CD4-positive, alpha-beta T cell (primary cell): ENCODE data around the gene KCNE2. TPM values are rescaled to one million over a fixed set of nuclear protein-coding genes. Genes with fewer than 3 reads are reported as not detected.
"Not testable (repeated sequence)": the region's sequence is repeated elsewhere in the genome, so short reads cannot be mapped to it uniquely, and the experiment has no call there.

Experiments
- ATAC-seq: fragments of 200-7000 bp; cut with Tn5 transposase; one replicate; pipeline ENCODE4 v1.10.0; 2022; ENCODE audit warnings: mild to moderate bottlenecking; ENCODE audit not compliant: poor library complexity
- CTCF ChIA-PET: fragments of 350-600 bp; sonication (Branson Sonifier 250); formaldehyde crosslinking; loops from one replicate; lab custom pipeline; 2021; ENCODE audit warnings: antibody characterized with exemption, inconsistent platforms; lab: Charles Lee
- POLR2A ChIA-PET: fragments of 350-600 bp; sonication (Branson Sonifier 250); formaldehyde crosslinking; loops from one replicate; lab custom pipeline; 2021; ENCODE audit warnings: antibody characterized with exemption, inconsistent platforms; lab: Charles Lee
- DNase-seq, 14 experiments: peaks; one replicate each; pipeline ENCODE4 v3.0.0-alpha.2; 2013 to 2020; ENCODE audit warnings: mixed read lengths in 2 of 14
- H3K27ac ChIP-seq, 2 donors: one replicate each; pipeline versions ENCODE4 v1.5.1 to v1.7.0; 2013; ENCODE audit warnings: low read length in 2 of 2, low read depth in 1 of 2, mild to moderate bottlenecking in 1 of 2
- H3K27me3 ChIP-seq, 2 experiments: 1 replicate in 1 of 2; 2 replicates in 1 of 2; pipeline versions ENCODE4 v1.6.1 to v1.7.0; 2013; ENCODE audit warnings: low read length in 2 of 2, control low read depth in 1 of 2, mild to moderate bottlenecking in 1 of 2, moderate library complexity in 1 of 2; ENCODE audit not compliant: insufficient read depth in 2 of 2, control insufficient read depth in 1 of 2
- H3K36me3 ChIP-seq: one replicate; pipeline ENCODE4 v1.6.1; 2013; ENCODE audit warnings: low read length, control low read depth; ENCODE audit not compliant: insufficient read depth
- H3K4me1 ChIP-seq: one replicate; pipeline ENCODE4 v1.6.1; 2013; ENCODE audit warnings: low read length, control low read depth; ENCODE audit not compliant: insufficient read depth
- H3K4me3 ChIP-seq: one replicate; pipeline ENCODE4 v1.5.1; 2013; ENCODE audit warnings: mild to moderate bottlenecking, low read length, moderate library complexity
- H3K9me3 ChIP-seq, 2 experiments: 1 replicate in 1 of 2; 2 replicates in 1 of 2; pipeline versions ENCODE4 v1.6.1 to v1.7.0; 2013; ENCODE audit warnings: low read length in 2 of 2, mild to moderate bottlenecking in 2 of 2, control low read depth in 1 of 2, moderate library complexity in 1 of 2; ENCODE audit not compliant: control insufficient read depth in 1 of 2, insufficient read depth in 1 of 2
- H3K27ac Mint-ChIP-seq: one replicate; pipeline ENCODE4 v1.8.0; 2020; ENCODE audit warnings: mixed read lengths
- H3K27me3 Mint-ChIP-seq: one replicate; pipeline ENCODE4 v1.8.0; 2021; ENCODE audit warnings: mixed read lengths
- H3K36me3 Mint-ChIP-seq: one replicate; pipeline ENCODE4 v1.8.0; 2021; ENCODE audit warnings: low read depth, mixed read lengths
- H3K4me1 Mint-ChIP-seq: one replicate; pipeline ENCODE4 v1.8.0; 2021; ENCODE audit warnings: low read depth, mixed read lengths
- H3K4me3 Mint-ChIP-seq: one replicate; pipeline ENCODE4 v1.8.0; 2020; ENCODE audit warnings: mild to moderate bottlenecking, mixed read lengths
- H3K9me3 Mint-ChIP-seq: one replicate; pipeline ENCODE4 v1.8.0; 2020; ENCODE audit warnings: mixed read lengths
- intact Hi-C, 2 experiments: fragments of 100-400 bp; cut with DNase I in 1 of 2; cut with micrococcal nuclease in 1 of 2; formaldehyde crosslinking; loops; one replicate each; pipeline versions ENCODE4 v1.15.1 to v1.9.0; 2023 to 2025; cut with DNase I, micrococcal nuclease
- total RNA-seq, 174 experiments: library from RNA in 2 of 174; stranded (reverse) in 2 of 174; gene quantifications; one replicate each; pipeline ENCODE4 v1.2.3 and lab custom pipeline; 2021 to 2026

KCNE2 gene
- total RNA-seq, 2 experiments from 2014 or later = not detected

DNA sequence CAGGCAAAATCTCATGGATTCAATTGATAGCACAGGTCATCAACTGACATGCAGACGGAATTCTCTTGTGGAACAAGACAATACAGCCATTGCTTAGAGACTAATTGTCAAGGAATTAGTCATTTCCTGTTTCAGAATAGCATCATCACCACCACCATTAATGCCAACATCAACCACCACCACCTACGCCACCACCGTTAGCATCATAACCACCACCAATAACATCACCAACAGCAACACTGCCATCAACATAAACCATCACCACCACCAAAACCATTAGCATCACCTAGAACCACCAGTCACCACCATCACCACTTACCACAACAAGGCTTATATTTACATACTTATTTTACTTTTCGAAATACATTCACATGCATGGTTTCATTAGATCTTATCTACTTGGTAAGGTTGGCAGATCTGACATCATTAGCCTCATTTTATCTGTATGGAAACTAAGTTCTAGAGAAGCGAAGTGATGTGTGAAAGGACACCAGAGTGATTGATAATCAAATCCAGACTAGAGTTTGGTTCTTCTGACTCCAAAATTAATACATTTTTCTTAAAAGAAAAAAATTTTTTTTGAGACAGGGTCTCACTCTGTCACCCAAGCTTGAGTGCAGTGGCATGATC lies 53.8 kb downstream of the KCNE2 start:
- H3K27me3 Mint-ChIP-seq, intact Hi-C loops, H3K4me1 Mint-ChIP-seq, H3K36me3 ChIP-seq, H3K27me3 ChIP-seq, H3K27ac ChIP-seq, H3K9me3 Mint-ChIP-seq, CTCF ChIA-PET, H3K9me3 ChIP-seq, ATAC-seq, H3K4me1 ChIP-seq, H3K4me3 Mint-ChIP-seq, POLR2A ChIA-PET, H3K36me3 Mint-ChIP-seq, H3K4me3 ChIP-seq, H3K27ac Mint-ChIP-seq, DNase-seq: not testable (repeated sequence)

Other genes starting within 250 kb of the KCNE2 start
- 1 to 10 TPM; 3.1 to 4.7 TPM for gene SMIM11, start 11.5 kb downstream of the KCNE2 start, total RNA-seq
- not detected for gene SMIM34, start 59.9 kb downstream of the KCNE2 start, total RNA-seq
- gene KCNE1, start 148.2 kb downstream of the KCNE2 start, total RNA-seq = not detected